H1 (cell line): ENCODE data around the gene GRK5. TPM values are rescaled to one million over a fixed set of nuclear protein-coding genes. Genes with fewer than 3 reads are reported as not detected.

Source experiments
- CTCF ChIA-PET: fragments of 300-600 bp; sonication (Branson Sonifier 250); formaldehyde crosslinking; loops from one replicate; lab custom pipeline; 2021; ENCODE audit not compliant: partially characterized antibody; lab: Charles Lee
- POLR2A ChIA-PET: fragments of 300-600 bp; sonication (Branson Sonifier 250); formaldehyde crosslinking; loops from one replicate; lab custom pipeline; 2021; ENCODE audit warnings: inconsistent platforms; ENCODE audit not compliant: partially characterized antibody; lab: Charles Lee
- DNase-seq, 2 experiments: peaks; one replicate each; pipeline versions ENCODE4 v3.0.0 to v3.0.0-alpha.2; 2010 to 2022; ENCODE audit warnings: low spot score in 2 of 2, low read depth in 1 of 2, mixed read lengths in 1 of 2
- FAIRE-seq: peaks from 2 replicates; lab custom pipeline; 2011; peaks lifted over from hg19 to GRCh38; lab: Jason Lieb, UNC
- H2AFZ ChIP-seq: 2 replicates; pipeline ENCODE4 v1.8.1; 2012; ENCODE audit warnings: low read length, inconsistent platforms
- H2AK5ac ChIP-seq: 2 replicates; pipeline ENCODE4 v1.6.1; 2013; ENCODE audit warnings: low read depth, low read length
- H2BK120ac ChIP-seq: replicated peaks from 2 replicates; pipeline ENCODE3; 2013; ENCODE audit warnings: low read depth, low read length, inconsistent platforms
- H2BK12ac ChIP-seq: 2 replicates; pipeline ENCODE4 v1.6.1; 2013; ENCODE audit warnings: low read depth, low read length
- H2BK15ac ChIP-seq: 2 replicates; pipeline ENCODE4 v1.6.1; 2013; ENCODE audit warnings: low read length
- H2BK20ac ChIP-seq: 2 replicates; pipeline ENCODE4 v1.6.1; 2013; ENCODE audit warnings: low read length
- H2BK5ac ChIP-seq: 2 replicates; pipeline ENCODE4 v1.6.1; 2013; ENCODE audit warnings: low read depth, low read length
- H3K14ac ChIP-seq: 2 replicates; pipeline ENCODE4 v1.6.1; 2013; ENCODE audit warnings: inconsistent platforms; ENCODE audit not compliant: insufficient read length
- H3K18ac ChIP-seq: 2 replicates; pipeline ENCODE4 v1.6.1; 2013; ENCODE audit warnings: low read length; ENCODE audit errors: extremely low read depth
- H3K23ac ChIP-seq: 2 replicates; pipeline ENCODE4 v1.6.1; 2013; ENCODE audit warnings: inconsistent platforms; ENCODE audit not compliant: insufficient read length
- H3K23me2 ChIP-seq: 2 replicates; pipeline ENCODE4 v1.6.1; 2013; ENCODE audit warnings: low read depth, low read length
- H3K27ac ChIP-seq: 2 replicates; pipeline ENCODE4 v1.6.1; 2011; ENCODE audit warnings: low read depth, low read length, inconsistent platforms
- H3K27me3 ChIP-seq, 4 experiments: replicated peaks in 1 of 4; 1 replicate in 1 of 4; 2 replicates in 3 of 4; pipeline versions ENCODE4 v1.6.1 to v1.8.1; 2011 to 2013; ENCODE audit warnings: low read length in 3 of 4, mild to moderate bottlenecking in 3 of 4, inconsistent platforms in 2 of 4, mixed read lengths in 2 of 4, moderate library complexity in 1 of 4; ENCODE audit not compliant: control insufficient read depth in 3 of 4, insufficient read depth in 3 of 4; ENCODE audit errors: extremely low read depth in 1 of 4
- H3K36me3 ChIP-seq, 4 experiments: 2 replicates each; pipeline versions ENCODE4 v1.6.1 to v1.8.1; 2011 to 2013; ENCODE audit warnings: mild to moderate bottlenecking in 4 of 4, low read length in 3 of 4, moderate library complexity in 2 of 4, control low read depth in 1 of 4, inconsistent platforms in 1 of 4; ENCODE audit not compliant: insufficient read depth in 4 of 4, control insufficient read depth in 2 of 4
- H3K4ac ChIP-seq: replicated peaks from 2 replicates; pipeline ENCODE3; 2013; ENCODE audit warnings: low read length, low read depth, mixed read lengths, inconsistent platforms; ENCODE audit not compliant: insufficient read length
- H3K4me1 ChIP-seq, 4 experiments: replicated peaks in 1 of 4; 1 replicate in 1 of 4; 2 replicates in 3 of 4; pipeline versions ENCODE4 v1.6.1 to v1.8.1; 2011 to 2013; ENCODE audit warnings: low read length in 3 of 4, inconsistent platforms in 2 of 4, mixed read lengths in 1 of 4; ENCODE audit not compliant: insufficient read depth in 4 of 4, control insufficient read depth in 3 of 4
- H3K4me2 ChIP-seq, 2 experiments: 2 replicates each; pipeline versions ENCODE4 v1.6.1 to v1.8.1; 2011 to 2013; ENCODE audit warnings: low read depth in 2 of 2, low read length in 2 of 2, control low read depth in 1 of 2, inconsistent platforms in 1 of 2, mild to moderate bottlenecking in 1 of 2; ENCODE audit not compliant: insufficient read depth in 1 of 2
- H3K4me3 ChIP-seq, 4 experiments: fragments of 200-600, 300-600 bp in 1 of 4; sonication (generic), shearing (Covaris generic), sonication (Bioruptor Twin) in 1 of 4; 2 replicates each; pipeline versions ENCODE4 v1.5.1 to v1.8.1; 2011 to 2016; ENCODE audit warnings: low read length in 4 of 4, low read depth in 3 of 4, control low read depth in 2 of 4, inconsistent platforms in 2 of 4, mild to moderate bottlenecking in 2 of 4, mixed read lengths in 1 of 4, moderate library complexity in 1 of 4; ENCODE audit not compliant: insufficient read depth in 2 of 4; ENCODE audit errors: extremely low read depth in 1 of 4
- H3K56ac ChIP-seq: replicated peaks from 2 replicates; pipeline ENCODE3; 2013; ENCODE audit warnings: low read depth, mild to moderate bottlenecking, mixed read lengths, low read length, inconsistent platforms; ENCODE audit not compliant: insufficient read length
- H3K79me1 ChIP-seq: 2 replicates; pipeline ENCODE4 v1.6.1; 2013; ENCODE audit warnings: low read depth, low read length, control low read depth
- H3K79me2 ChIP-seq, 2 experiments: 2 replicates each; pipeline versions ENCODE4 v1.6.1 to v1.8.1; 2012 to 2013; ENCODE audit warnings: low read length in 2 of 2, mild to moderate bottlenecking in 2 of 2, inconsistent platforms in 1 of 2; ENCODE audit not compliant: insufficient read depth in 2 of 2, control insufficient read depth in 1 of 2
- H3K9ac ChIP-seq, 4 experiments: replicated peaks in 1 of 4; 1 replicate in 1 of 4; 2 replicates in 3 of 4; pipeline versions ENCODE4 v1.6.1 to v1.8.1; 2011 to 2013; ENCODE audit warnings: low read depth in 3 of 4, low read length in 3 of 4, control low read depth in 2 of 4, mild to moderate bottlenecking in 2 of 4, moderate library complexity in 2 of 4, inconsistent platforms in 1 of 4; ENCODE audit errors: extremely low read depth in 1 of 4
- H3K9me3 ChIP-seq, 2 experiments: 2 replicates each; pipeline versions ENCODE4 v1.6.1 to v1.8.1; 2012 to 2013; ENCODE audit warnings: mild to moderate bottlenecking in 2 of 2, moderate library complexity in 2 of 2, control low read depth in 1 of 2, inconsistent platforms in 1 of 2, low read depth in 1 of 2, low read length in 1 of 2, mixed read lengths in 1 of 2; ENCODE audit not compliant: insufficient read depth in 2 of 2
- H4K20me1 ChIP-seq, 2 experiments: replicated peaks in 1 of 2; 2 replicates each; pipeline versions ENCODE3 to v1.8.1; 2011 to 2013; ENCODE audit warnings: inconsistent platforms in 2 of 2, low read length in 2 of 2, mild to moderate bottlenecking in 1 of 2; ENCODE audit not compliant: insufficient read depth in 2 of 2, control insufficient read depth in 1 of 2
- H4K5ac ChIP-seq: 2 replicates; pipeline ENCODE4 v1.6.1; 2013; ENCODE audit warnings: low read length, low read depth, mixed read lengths, inconsistent platforms; ENCODE audit not compliant: insufficient read length
- H4K8ac ChIP-seq: 2 replicates; pipeline ENCODE4 v1.8.0; 2013; ENCODE audit warnings: mild to moderate bottlenecking, moderate library complexity, low read length, inconsistent platforms; ENCODE audit not compliant: insufficient read depth; ENCODE audit errors: extremely low read depth
- H4K91ac ChIP-seq: replicated peaks from 2 replicates; pipeline ENCODE3; 2013; ENCODE audit warnings: low read length, mixed read lengths, inconsistent platforms; ENCODE audit not compliant: insufficient read length
- BRCA1 ChIP-seq: IDR thresholded peaks from 2 replicates; pipeline ENCODE4 v1.6.1; 2012; ENCODE audit warnings: low read depth, low read length, improper control_type of control experiment
- HDAC2 ChIP-seq, 2 experiments: fragments of 300-600 bp in 1 of 2; sonication (generic) in 1 of 2; IDR thresholded peaks; 2 replicates each; pipeline ENCODE4 v1.6.1; 2011 to 2012; ENCODE audit warnings: low read depth in 2 of 2, low read length in 2 of 2, mild to moderate bottlenecking in 2 of 2, moderate library complexity in 2 of 2, borderline replicate concordance in 1 of 2, inconsistent platforms in 1 of 2
- HDAC6 ChIP-seq: IDR thresholded peaks from one replicate; pipeline ENCODE4 v1.7.1; 2012; ENCODE audit warnings: low read depth, mild to moderate bottlenecking, inconsistent platforms, low read length, moderate library complexity
- JUN ChIP-seq: IDR thresholded peaks from 2 replicates; pipeline ENCODE4 v1.6.1; 2011; ENCODE audit warnings: low read depth, mild to moderate bottlenecking, improper control_type of control experiment, low read length
- KDM5A ChIP-seq: fragments of 200-600 bp; IDR thresholded peaks from 2 replicates; pipeline ENCODE4 v1.7.1; 2012; ENCODE audit warnings: mild to moderate bottlenecking, low read length, inconsistent platforms, mixed read lengths
- RFX5 ChIP-seq: IDR thresholded peaks from 2 replicates; pipeline ENCODE4 v1.6.1; 2011; ENCODE audit warnings: low read depth, low read length, improper control_type of control experiment, borderline replicate concordance
- SAP30 ChIP-seq: fragments of 300-600 bp; sonication (generic); IDR thresholded peaks from 2 replicates; pipeline ENCODE4 v1.7.1; 2012; ENCODE audit warnings: low read length, moderate library complexity, mild to moderate bottlenecking, inconsistent platforms; ENCODE audit not compliant: insufficient read depth, insufficient replicate concordance
- SIRT6 ChIP-seq: IDR thresholded peaks from one replicate; pipeline ENCODE4 v1.7.1; 2012; ENCODE audit warnings: low read length, inconsistent platforms
- SP4 ChIP-seq: IDR thresholded peaks from 2 replicates; pipeline ENCODE4 v1.6.1; 2012; ENCODE audit warnings: low read length, inconsistent platforms
- SRF ChIP-seq: IDR thresholded peaks from 2 replicates; pipeline ENCODE4 v1.6.1; 2011; ENCODE audit warnings: mild to moderate bottlenecking, low read depth, low read length, moderate library complexity
- TCF12 ChIP-seq: IDR thresholded peaks from 2 replicates; pipeline ENCODE4 v1.6.1; 2011; ENCODE audit warnings: low read depth, mild to moderate bottlenecking, low read length
- WGBS, 2 experiments: shearing (Covaris generic) in 1 of 2; methylation state at CpG; one replicate each; pipeline versions ENCODE4 v1.1.6 to v1.1.7; 2013 to 2015; ENCODE audit warnings: low lambda C conversion rate in 2 of 2, mixed read lengths in 2 of 2, inconsistent platforms in 1 of 2, low coverage in 1 of 2, missing lambda C conversion rate in 1 of 2; ENCODE audit not compliant: insufficient replicate concordance in 2 of 2, insufficient coverage in 1 of 2, insufficient read length in 1 of 2; ENCODE audit errors: extremely low coverage in 1 of 2, missing lambda C conversion rate in 1 of 2; 5-methylcytosine and 5-hydroxymethylcytosine counted together
- polyA plus RNA-seq, 7 experiments: library from polyadenylated mRNA; depleted of rRNA in 3 of 7; stranded (reverse) in 5 of 7; unstranded in 2 of 7; fragments of >200 nt in 5 of 7; fragments of 200-250 nt in 2 of 7; gene quantifications; 1 replicate in 5 of 7; 2 replicates in 1 of 7; 4 replicates in 1 of 7; pipeline versions ENCODE4 v1.2.1 to v1.2.3, GENCODE V29; 2011 to 2013; ENCODE audit warnings: missing spikeins in 2 of 7, mixed read lengths in 2 of 7
- total RNA-seq: library from RNA; stranded (reverse); fragmentation: NEBNext Ultra II Directional; extraction: Animal tissue kit (Norgen Biotek cat#: 25700); gene quantifications from 2 replicates; pipeline ENCODE4 v1.2.1, GENCODE V29; 2021

GRK5 gene
- total and polyA plus RNA-seq, 2 of the 8 experiments (the other 6 are each of a cell fraction or from before 2014, with no cell fraction given) = 0.54 to 2.5 TPM

GRCh38 chr10:119256897-119257296 lies 49.5 kb downstream of the GRK5 start:
- Histone ChIP-seq H3K14ac (no peak overlapping the region), H3K27ac (no peak overlapping the region), H4K8ac (no peak overlapping the region), H4K5ac (no peak overlapping the region), H2BK12ac (no peak overlapping the region), H2BK120ac (no peak overlapping the region), H3K9me3 (peaks cover 0 to 3% of the 10 kb centered on the region in 2 experiments; a peak in 1 of 4 replicates), H3K4ac (no peak overlapping the region), H3K18ac (no peak overlapping the region), H4K91ac (no peak overlapping the region), H3K4me2 (no peak overlapping the region), H3K36me3 (no peaks in the 10 kb centered on the region; a peak in 1 of 8 replicates), H3K4me1 (peaks cover 0 to 4% (median 2%) of the 10 kb centered on the region in 4 experiments; a peak in 2 of 7 replicates), H3K79me2 (no peaks in the 10 kb centered on the region), H2BK5ac (no peak overlapping the region), H2AFZ (no peak overlapping the region), H3K27me3 (peaks cover 0 to 9% (median 6%) of the 10 kb centered on the region in 4 experiments; a peak in 4 of 7 replicates), H3K56ac (no peak overlapping the region), H2BK15ac (no peak overlapping the region), H3K23me2 (no peaks in the 10 kb centered on the region), H3K79me1 (no peaks in the 10 kb centered on the region), H4K20me1 (peaks cover 0 to 2% of the 10 kb centered on the region in 2 experiments), H2AK5ac (no peak overlapping the region), H3K4me3 (no peak overlapping the region), H2BK20ac (no peak overlapping the region), H3K9ac (no peak overlapping the region), H3K23ac (no peak overlapping the region)
- POLR2A ChIA-PET = no interaction called here
- TF ChIP-seq BRCA1 = no peak
- TF ChIP-seq SAP30 = no peak
- no peak for TF ChIP-seq HDAC2 (IDR thresholded peaks at IDR 0.05; ENCODE audit: borderline replicate concordance in 1 of 2, low read depth in 2 of 2, low read length in 2 of 2)
- TF ChIP-seq SIRT6 = no peak
- TF ChIP-seq RFX5 = no peak
- no peak for TF ChIP-seq SP4
- TF ChIP-seq KDM5A = no peak
- TF ChIP-seq HDAC6 = no peak
- no peak for TF ChIP-seq JUN
- no peak for TF ChIP-seq SRF
- no peak for TF ChIP-seq TCF12
- WGBS, 2 experiments = 88% methylated on average over 5 of the region's 5 CpGs; no CpG with 5 or more reads in 1 of the 2 experiments
- DNase-seq (no peak), FAIRE-seq (no peak)
- CTCF ChIA-PET = no interaction called here
